Right cardiac atrium (tissue), 5 donors: ENCODE results near the gene SLIT1. TPM values are rescaled to one million over a fixed set of nuclear protein-coding genes. Genes with fewer than 3 reads are reported as not detected.
A peak's percentile ranks its signal among the peaks of the same experiment; 100 is the strongest.
"Not testable (repeated sequence)": the region's sequence is repeated elsewhere in the genome, so short reads cannot be mapped to it uniquely, and the experiment has no call there.

Experiments used
- ATAC-seq, 2 donors: fragments of 200-7000 bp; cut with Tn5 transposase; one replicate each; pipeline versions ENCODE4 v1.8.0 to v1.9.1; 2020; ENCODE audit warnings: moderate library complexity in 2 of 2, mild to moderate bottlenecking in 1 of 2
- DNase-seq, 3 donors: peaks; one replicate each; pipeline ENCODE4 v3.0.0-alpha.2; 2020
- H3K27ac ChIP-seq: one replicate; pipeline ENCODE4 v1.5.1; 2013; ENCODE audit warnings: mild to moderate bottlenecking, low read length, control low read depth, moderate library complexity
- H3K27me3 ChIP-seq: one replicate; pipeline ENCODE4 v1.6.1; 2013; ENCODE audit not compliant: control insufficient read depth, insufficient read depth
- H3K4me1 ChIP-seq: one replicate; pipeline ENCODE4 v1.6.1; 2013; ENCODE audit warnings: low read length; ENCODE audit not compliant: control insufficient read depth, insufficient read depth
- H3K4me3 ChIP-seq: one replicate; pipeline ENCODE4 v1.5.1; 2013; ENCODE audit warnings: low read length, control low read depth
- H3K9me3 ChIP-seq: one replicate; pipeline ENCODE4 v1.6.1; 2013; ENCODE audit warnings: low read length; ENCODE audit not compliant: control insufficient read depth
- WGBS: extraction: QIAGEN DNeasy Blood & Tissue Kit; methylation state at CpG from one replicate; pipeline ENCODE4 v1.1.7; 2013; 5-methylcytosine and 5-hydroxymethylcytosine counted together
- intact Hi-C, 4 donors: fragments of 100-400 bp; cut with DNase I; formaldehyde crosslinking; loops; one replicate each; pipeline versions ENCODE4 v1.11.0 to v1.14.0; 2022 to 2023
- polyA plus RNA-seq: library from polyadenylated mRNA; stranded (reverse); fragments of 200-250 nt; gene quantifications from one replicate; pipeline ENCODE4 v1.2.3, GENCODE V29; 2013
- total RNA-seq, 4 donors: library from RNA; stranded (reverse); fragmentation: NEBNext Ultra II Directional; extraction: Animal tissue kit (Norgen Biotek cat#: 25700); gene quantifications; one replicate each; pipeline ENCODE4 v1.2.1, GENCODE V29; 2021
- donor health status: healthy with polysubstance abuse.
- donor health status: DM: no; HTN: yes; CAD: no.
- donor health status: DM: no; HTN: no; CAD: no.
- donor health status: DM: no; HTN: yes; CAD: no; lungs with severe emphysema.
- donor health status: DM: yes; HTN: yes; CAD: no.

SLIT1 gene
- total and polyA plus RNA-seq, 5 donors: 0.11 to 0.29 (median 0.17) TPM

DNA sequence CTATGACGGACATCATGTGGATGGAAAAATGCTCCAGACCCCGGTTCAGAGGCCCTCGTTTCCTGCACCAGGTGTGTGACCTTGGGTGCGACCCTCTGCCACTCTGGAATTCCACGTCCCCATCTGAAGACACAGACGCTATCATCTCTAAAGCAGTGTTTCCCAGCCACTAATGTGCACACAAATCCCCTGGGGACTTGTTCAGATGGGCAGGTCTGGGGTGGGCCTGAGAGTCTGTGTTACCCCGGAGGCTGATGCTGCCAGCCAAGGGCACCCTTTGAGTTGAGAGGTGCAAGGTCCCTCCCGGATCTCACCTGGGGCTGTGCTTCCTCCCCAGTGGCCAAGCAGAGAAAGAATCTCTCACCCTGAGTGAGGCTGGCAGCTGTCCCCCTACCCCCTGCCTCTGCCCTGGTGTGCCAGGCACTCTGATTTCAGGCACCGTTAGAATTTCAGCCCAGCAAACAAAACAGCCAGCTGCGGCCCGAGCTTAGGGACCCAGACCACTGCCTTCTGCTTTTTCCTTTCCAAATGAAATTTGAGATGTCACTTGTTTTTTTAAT lies 90.0 kb downstream of the SLIT1 start:
- DNase-seq: no peak
- 20% methylated on average over 11 of the region's 11 CpGs for WGBS
- intact Hi-C loops: no loop called here
- Histone ChIP-seq H3K4me3 (no peak overlapping the region), H3K27me3 (no peaks in the 10 kb centered on the region), H3K9me3 (no peaks in the 10 kb centered on the region), H3K27ac (no peak overlapping the region), H3K4me1 (peaks cover 5% of the 10 kb centered on the region)
- peak; percentile 12 to 19 for ATAC-seq

DNA sequence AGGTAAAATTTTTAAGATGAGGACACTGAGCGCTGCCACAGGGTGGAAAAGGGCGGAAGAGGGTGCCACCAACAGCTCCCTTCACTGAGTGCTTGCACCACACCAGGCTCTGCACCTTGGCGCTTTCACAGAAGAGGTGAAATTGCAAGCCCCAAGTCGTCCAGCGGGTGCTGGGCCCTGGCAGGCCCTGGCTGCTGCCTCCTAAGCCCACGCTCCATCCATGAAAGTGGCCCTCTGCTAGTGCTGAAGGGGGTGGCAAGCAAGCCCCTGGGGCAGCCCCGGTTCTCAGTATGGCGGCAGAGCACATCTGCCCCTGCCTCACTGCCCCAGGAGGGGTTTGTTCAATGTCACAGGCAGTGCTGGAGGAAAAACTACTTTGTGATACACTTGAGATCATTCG lies 95.1 kb downstream of the SLIT1 start:
- H3K9me3 ChIP-seq: no peaks in the 10 kb centered on the region
- peaks cover 3% of the 10 kb centered on the region for H3K4me1 ChIP-seq
- DNase-seq (no peak), ATAC-seq (no peak)
- 84% methylated on average over 9 of the region's 9 CpGs for WGBS
- no peak overlapping the region for H3K4me3 ChIP-seq
- H3K27ac ChIP-seq: no peak overlapping the region
- no peaks in the 10 kb centered on the region for H3K27me3 ChIP-seq
- intact Hi-C loops: no loop called here

DNA sequence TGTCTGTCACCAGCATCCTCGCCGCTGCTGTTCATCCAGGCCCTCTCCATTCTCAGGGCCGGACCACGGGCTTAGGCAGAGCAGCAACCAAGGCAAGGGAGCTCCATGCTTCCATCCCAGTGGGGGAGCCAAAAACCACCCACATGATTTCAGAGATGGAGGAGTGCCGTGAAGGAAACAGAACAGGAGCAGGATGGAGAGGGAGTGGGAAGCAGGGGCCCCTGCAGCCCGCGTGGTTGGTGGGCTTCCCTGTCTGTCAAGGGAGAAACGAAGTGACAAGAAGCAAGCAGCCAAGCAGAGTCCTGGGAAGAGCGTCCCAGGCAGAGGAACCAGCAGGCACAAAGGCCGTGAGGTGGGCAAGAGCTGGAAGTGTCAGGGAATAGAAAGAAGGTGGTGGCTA lies 95.7 kb downstream of the SLIT1 start:
- 58% methylated on average over 10 of the region's 10 CpGs for WGBS
- Histone ChIP-seq H3K27ac (no peak overlapping the region), H3K4me1 (no peaks in the 10 kb centered on the region), H3K4me3 (no peak overlapping the region), H3K9me3 (no peaks in the 10 kb centered on the region), H3K27me3 (no peaks in the 10 kb centered on the region)
- DNase-seq (no peak), ATAC-seq (no peak)
- intact Hi-C loops: no loop called here

DNA sequence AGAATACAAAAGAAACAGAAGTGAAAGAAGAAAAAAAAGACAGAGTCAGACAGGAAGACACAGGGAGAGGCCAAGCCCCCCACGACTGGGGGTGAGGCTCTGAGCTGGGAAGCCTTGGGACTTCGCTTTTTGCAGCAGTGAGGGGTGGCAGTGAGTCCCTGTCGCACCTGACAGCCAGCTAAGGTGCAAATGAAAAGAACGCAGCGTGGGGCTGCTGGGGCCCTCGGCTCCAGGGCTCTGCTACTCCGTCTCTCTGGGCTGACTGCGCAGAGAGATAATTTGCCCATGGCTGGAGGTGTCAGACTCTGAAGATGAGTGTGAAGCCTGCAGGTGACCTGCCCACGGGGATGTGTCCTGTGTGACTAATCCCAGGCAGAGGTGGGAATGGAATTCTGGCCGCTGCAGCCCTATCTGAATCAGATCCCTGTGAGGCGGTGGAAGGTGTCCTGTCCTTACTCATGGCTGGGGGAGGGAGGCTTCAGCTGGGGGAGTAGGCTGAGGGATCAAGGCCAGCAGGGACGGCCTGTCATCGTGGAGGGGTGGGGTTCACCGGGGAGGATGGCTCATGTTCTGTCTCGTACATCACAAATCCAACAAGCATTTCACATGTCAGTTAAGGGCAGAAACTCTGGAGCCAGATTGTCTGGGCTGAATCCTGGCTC lies 96.4 kb downstream of the SLIT1 start:
- no peaks in the 10 kb centered on the region for H3K27me3 ChIP-seq
- ATAC-seq: peak; percentile 58 to 69
- intact Hi-C loops: no loop called here
- WGBS: 19% methylated on average over 15 of the region's 15 CpGs
- DNase-seq: no peak
- no peaks in the 10 kb centered on the region for H3K9me3 ChIP-seq
- H3K4me1 ChIP-seq: no peaks in the 10 kb centered on the region
- no peak overlapping the region for H3K27ac ChIP-seq
- no peak overlapping the region for H3K4me3 ChIP-seq

DNA sequence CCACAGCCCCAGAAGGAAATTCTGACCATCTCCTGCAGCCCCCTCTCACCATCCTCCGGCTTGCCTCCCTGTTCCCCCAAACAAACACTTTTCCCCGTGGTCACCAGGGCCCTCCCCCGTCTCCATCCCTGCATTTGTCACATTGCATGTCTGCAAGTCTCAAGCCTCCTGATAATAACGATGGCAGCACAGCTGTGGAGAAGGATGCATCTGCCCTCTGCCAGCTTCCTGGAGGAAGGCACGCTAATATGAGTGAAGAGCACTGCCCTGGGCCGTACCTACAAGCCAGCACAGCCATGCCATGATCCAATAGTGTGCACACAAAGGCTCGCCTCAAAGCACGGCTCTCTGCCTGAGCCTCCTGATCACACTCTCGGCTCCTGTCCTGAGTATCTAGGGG lies 98.5 kb downstream of the SLIT1 start:
- Histone ChIP-seq H3K27me3 (no peaks in the 10 kb centered on the region), H3K4me1 (no peaks in the 10 kb centered on the region), H3K27ac (no peak overlapping the region), H3K9me3 (no peaks in the 10 kb centered on the region), H3K4me3 (no peak overlapping the region)
- ATAC-seq: no peak
- WGBS: 42% methylated on average over 9 of the region's 9 CpGs
- intact Hi-C loops: no loop called here
- DNase-seq: no peak

DNA sequence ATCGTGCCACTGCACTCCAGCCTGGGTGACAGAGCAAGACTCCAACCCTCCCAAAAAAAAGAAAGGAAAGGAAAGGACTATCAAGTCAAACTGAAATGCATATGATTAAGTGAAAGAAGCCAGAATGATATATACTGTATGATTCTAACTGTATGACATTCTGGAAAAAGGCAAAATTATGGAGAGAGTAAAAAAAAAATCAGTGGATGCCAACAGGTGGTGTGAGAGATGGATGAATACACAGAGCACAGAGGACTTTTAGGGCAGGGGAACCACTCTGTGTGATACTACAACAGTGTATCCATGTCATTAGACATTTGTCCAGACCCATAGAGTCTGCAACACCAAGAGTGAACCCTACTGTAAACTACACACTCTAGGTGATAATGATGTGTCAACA lies 99.2 kb downstream of the SLIT1 start:
- intact Hi-C loops: no loop called here
- H3K9me3 ChIP-seq: no peaks in the 10 kb centered on the region
- ATAC-seq: no peak
- H3K4me3 ChIP-seq: no peak overlapping the region
- H3K27ac ChIP-seq: no peak overlapping the region
- 92% methylated on average over 1 of the region's 1 CpG for WGBS
- DNase-seq: no peak
- H3K27me3 ChIP-seq: no peaks in the 10 kb centered on the region
- H3K4me1 ChIP-seq: no peaks in the 10 kb centered on the region

DNA sequence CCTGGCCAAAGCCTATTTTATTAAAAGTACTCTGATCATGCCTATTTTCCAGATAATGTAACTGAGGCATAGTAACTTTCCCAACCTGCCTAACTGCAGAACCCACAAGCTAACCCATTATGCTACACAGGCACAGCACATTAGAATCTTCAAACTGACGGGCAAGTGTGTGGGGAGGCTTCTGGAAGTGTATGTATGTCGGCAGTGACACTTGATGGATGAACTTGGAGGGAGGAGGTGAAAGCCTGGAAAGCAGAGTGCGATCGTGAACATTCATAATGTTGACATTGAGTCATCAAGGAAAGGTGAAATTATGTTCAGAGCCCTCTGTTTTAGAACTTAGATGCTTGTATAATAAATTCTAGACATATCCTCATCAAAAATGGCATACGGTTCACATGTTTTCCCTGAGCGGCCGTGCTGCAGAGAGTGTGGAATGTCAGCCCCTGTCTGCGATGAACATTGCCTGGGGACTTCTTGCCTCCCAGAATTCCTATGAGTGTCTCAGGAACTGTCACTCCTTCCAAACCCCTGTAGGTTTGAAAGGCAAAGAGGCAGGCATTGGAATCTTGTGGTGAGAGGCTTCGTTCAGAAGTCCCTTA lies 102.4 kb downstream of the SLIT1 start:
- H3K27ac ChIP-seq: no peak overlapping the region
- ATAC-seq: no peak
- no peaks in the 10 kb centered on the region for H3K4me1 ChIP-seq
- no peak for DNase-seq
- no peaks in the 10 kb centered on the region for H3K27me3 ChIP-seq
- 64% methylated on average over 9 of the region's 9 CpGs for WGBS
- H3K9me3 ChIP-seq: no peaks in the 10 kb centered on the region
- intact Hi-C loops: no loop called here
- H3K4me3 ChIP-seq: no peak overlapping the region

DNA sequence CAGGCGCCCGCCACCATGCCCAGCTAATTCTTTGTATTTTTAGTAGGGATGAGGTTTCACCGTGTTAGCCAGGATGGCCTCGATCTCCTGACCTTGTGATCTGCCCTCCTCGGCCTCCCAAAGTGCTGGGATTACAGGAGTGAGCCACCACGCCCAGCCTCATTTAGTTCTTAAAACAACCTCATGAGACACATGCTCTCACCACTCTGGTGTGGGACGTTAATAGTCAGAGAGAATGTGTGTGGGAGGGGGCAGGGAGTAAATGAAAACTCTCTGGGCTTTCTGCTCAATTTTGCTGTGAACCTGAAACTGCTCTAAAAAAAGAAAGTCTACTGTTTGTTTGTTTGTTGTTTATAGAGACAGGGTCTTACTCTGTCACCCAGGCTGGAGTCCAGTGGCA lies 103.2 kb downstream of the SLIT1 start:
- intact Hi-C loops, H3K4me1 ChIP-seq, H3K27me3 ChIP-seq, H3K27ac ChIP-seq, DNase-seq, ATAC-seq, H3K4me3 ChIP-seq, H3K9me3 ChIP-seq: not testable (repeated sequence)
- WGBS: 83% methylated on average over 7 of the region's 7 CpGs

DNA sequence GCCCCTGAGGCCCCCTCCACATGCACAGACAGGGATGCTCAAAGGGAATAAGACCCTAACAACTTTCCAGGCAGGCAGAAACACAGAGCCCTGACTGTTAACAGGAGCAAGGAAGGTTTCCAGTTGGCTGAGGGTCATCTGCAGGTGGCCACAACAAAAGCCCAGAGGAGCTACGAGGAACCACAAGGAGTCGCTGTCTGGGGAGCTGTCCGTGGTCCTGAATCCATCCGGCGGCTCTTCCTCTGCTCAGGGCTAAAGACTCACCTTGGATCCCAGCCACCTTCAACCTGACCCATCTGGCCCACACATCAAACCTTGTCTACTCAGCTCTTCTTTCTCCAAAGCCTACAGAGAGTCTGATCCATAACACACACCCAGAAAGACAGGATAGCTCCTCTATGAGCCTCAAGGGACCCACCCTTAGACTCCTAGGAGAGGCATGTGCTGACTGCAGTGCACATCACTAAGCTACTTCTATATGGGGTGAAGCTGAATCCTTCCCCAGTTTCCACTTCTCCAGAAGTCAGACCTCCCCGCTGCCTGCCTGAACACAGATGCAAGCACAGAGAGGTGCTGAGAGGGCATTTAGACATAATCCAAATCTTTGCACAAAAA lies 104.0 kb downstream of the SLIT1 start:
- ATAC-seq: peak; percentile 52 to 63
- intact Hi-C loops: no loop called here
- DNase-seq: peak in 2 of 3 donors; percentile 48 to 74
- H3K4me1 ChIP-seq: no peaks in the 10 kb centered on the region
- no peak overlapping the region for H3K27ac ChIP-seq
- no peaks in the 10 kb centered on the region for H3K27me3 ChIP-seq
- 14% methylated on average over 6 of the region's 6 CpGs for WGBS
- no peaks in the 10 kb centered on the region for H3K9me3 ChIP-seq
- H3K4me3 ChIP-seq: no peak overlapping the region

DNA sequence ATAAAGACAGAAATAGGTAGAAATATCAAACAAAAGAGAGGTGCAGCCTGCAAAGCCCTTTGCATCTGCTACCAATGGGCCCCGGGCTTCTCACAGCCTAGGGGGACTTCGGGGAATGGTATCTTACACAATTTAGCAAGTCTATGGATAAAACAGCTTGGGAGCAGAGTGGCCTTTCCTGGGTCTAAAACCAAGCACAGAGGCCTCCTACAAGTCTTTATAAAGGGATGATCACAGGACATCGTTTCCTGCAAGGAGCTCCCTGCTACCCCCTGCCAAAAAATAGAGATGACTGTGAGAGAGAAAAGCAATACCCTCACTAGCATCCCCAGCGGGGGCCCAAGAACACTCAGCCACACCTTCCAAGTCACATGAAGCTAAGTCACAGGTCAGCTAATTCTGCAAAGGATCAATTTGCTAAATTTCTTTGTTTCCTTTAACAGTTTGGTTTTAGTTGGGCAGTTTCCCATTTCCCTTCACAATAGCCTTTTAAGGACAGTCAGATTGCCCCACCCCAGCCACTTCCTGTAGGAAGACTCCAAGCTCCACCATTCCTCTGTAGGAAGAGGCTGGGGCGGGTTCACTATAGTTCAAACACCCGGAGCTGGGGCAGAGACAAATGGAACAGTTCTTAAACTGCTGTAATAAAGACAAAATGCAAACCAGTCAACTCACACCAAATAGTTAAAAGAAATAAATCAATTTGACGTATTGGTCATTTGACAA lies 105.5 kb downstream of the SLIT1 start:
- Histone ChIP-seq H3K4me3 (no peak overlapping the region), H3K4me1 (no peaks in the 10 kb centered on the region), H3K9me3 (no peaks in the 10 kb centered on the region), H3K27ac (no peak overlapping the region), H3K27me3 (no peaks in the 10 kb centered on the region)
- WGBS: 56% methylated on average over 7 of the region's 7 CpGs
- ATAC-seq (peak in 1 of 2 donors; percentile 35), DNase-seq (no peak)
- intact Hi-C loops: no loop called here

DNA sequence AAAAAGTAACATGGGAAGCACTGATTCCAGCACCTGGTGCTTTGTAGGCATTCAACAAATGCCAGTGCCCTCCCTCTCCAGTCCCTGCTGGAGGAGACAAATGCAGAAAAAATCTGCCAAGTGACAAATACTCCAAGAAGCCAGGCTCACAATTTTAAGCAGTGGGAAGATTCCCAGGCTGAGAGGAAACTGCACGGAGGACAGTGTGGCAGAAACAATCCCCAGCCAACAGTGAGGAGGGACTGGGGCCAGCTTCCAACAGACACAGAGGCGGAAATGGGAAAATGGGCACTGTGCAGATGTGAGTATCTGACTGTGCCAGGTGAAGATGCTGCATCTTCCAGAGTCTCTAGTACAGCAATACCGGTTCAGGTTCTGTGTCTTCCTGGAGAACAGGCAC lies 106.3 kb downstream of the SLIT1 start:
- Histone ChIP-seq H3K27ac (no peak overlapping the region), H3K4me1 (no peaks in the 10 kb centered on the region), H3K9me3 (no peaks in the 10 kb centered on the region), H3K27me3 (no peaks in the 10 kb centered on the region), H3K4me3 (no peak overlapping the region)
- DNase-seq (no peak), ATAC-seq (no peak)
- 57% methylated on average over 3 of the region's 3 CpGs for WGBS
- intact Hi-C loops: no loop called here
